Measurements from ENCODE around the gene TSPAN3.
A peak's percentile ranks its signal among the peaks of the same experiment; 100 is the strongest.

The TSPAN3 gene

DNA sequence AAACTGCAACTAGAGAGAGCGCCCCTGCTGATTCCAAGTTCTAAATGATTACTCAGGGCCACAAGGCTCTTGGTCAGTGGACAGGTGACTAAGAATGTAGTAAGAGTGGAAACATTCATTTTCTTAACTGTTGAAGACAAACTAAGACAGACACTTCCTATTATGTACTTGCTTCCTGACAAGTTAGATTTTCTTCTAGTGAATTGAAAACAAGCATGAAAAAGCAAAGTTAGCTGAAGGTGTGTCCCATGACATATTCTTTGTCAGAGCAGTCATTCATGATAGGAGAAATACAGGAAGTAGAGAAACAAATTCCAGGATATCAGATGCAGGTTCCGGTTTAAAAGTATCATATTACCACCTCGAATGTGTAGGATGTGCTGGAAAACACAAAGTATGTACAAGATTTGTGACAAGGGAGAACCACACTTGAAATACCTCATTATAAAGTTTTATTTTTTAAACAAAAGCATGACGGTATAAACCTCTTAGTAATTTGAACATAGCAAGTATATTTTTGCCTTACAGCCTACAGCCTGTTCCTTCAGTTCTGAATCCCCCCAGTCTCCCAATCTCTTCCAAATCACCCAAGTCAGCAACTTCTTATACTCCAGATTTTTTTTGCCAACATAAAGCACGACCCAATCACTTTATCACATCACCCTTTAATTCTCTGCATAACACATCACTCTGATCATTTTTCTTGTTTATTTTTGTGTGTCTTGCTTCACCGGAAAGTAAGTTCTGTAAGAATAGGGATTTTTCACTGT is 6.2 kb downstream of the TSPAN3 start:
- H3K27me3 ChIP-seq (ENCODE audit: control insufficient read depth, insufficient read depth, low read length), result no peaks in the 10 kb centered on the region
- H3K9ac ChIP-seq (ENCODE audit: low read depth, low read length), result no peak overlapping the region
- H3K36me3 ChIP-seq (ENCODE audit: insufficient read depth, low read length), result no peaks in the 10 kb centered on the region
- no peak overlapping the region for H3K4me3 ChIP-seq (ENCODE audit: low read length)
- peak overlapping the region; percentile 14 for H3K4me2 ChIP-seq (ENCODE audit: low read length)
- no peaks in the 10 kb centered on the region for H3K9me3 ChIP-seq (replicated peaks; ENCODE audit: low read length)
- H3K4me1 ChIP-seq (ENCODE audit: control insufficient read depth, insufficient read depth, low read length), result peaks cover 63% of the 10 kb centered on the region

GRCh38 chr15:77064063-77064462 is 6.8 kb downstream of the TSPAN3 start:
- H3K27me3 ChIP-seq (ENCODE audit: control insufficient read depth, insufficient read depth, low read length), result no peaks in the 10 kb centered on the region
- no peak overlapping the region for H3K4me3 ChIP-seq (ENCODE audit: low read length)
- no peak overlapping the region for H3K4me2 ChIP-seq (ENCODE audit: low read length)
- peaks cover 60% of the 10 kb centered on the region for H3K4me1 ChIP-seq (ENCODE audit: control insufficient read depth, insufficient read depth, low read length)
- H3K9me3 ChIP-seq (replicated peaks; ENCODE audit: low read length), result no peaks in the 10 kb centered on the region
- H3K36me3 ChIP-seq (ENCODE audit: insufficient read depth, low read length), result no peaks in the 10 kb centered on the region
- H3K9ac ChIP-seq (ENCODE audit: low read depth, low read length), result no peak overlapping the region

DNA sequence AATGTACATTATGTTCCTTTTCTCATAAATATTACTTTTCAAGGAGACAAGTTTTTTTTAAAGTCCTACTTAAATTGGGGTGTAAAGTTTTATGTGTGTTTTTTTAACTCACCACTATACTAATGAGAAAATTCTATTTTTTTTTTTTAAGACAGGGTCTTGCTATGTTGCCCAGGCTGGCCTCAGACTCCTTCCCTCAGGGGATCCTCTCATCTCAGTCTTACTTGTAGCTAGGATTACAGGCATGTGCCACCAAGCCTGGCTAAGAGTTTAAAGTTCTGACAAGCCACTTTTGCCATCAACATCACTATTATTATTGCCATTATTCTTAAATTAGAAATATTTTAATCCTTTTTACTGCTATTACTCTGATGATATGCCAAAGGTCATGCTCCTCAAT is 7.7 kb downstream of the TSPAN3 start:
- Histone ChIP-seq H3K4me1 (ENCODE audit: control insufficient read depth, insufficient read depth, low read length) (peaks cover 61% of the 10 kb centered on the region), H3K27me3 (ENCODE audit: control insufficient read depth, insufficient read depth, low read length) (no peaks in the 10 kb centered on the region), H3K4me2 (ENCODE audit: low read length) (no peak overlapping the region), H3K9ac (ENCODE audit: low read depth, low read length) (no peak overlapping the region), H3K9me3 (replicated peaks; ENCODE audit: low read length) (no peaks in the 10 kb centered on the region), H3K4me3 (ENCODE audit: low read length) (no peak overlapping the region), H3K36me3 (ENCODE audit: insufficient read depth, low read length) (no peaks in the 10 kb centered on the region)

DNA sequence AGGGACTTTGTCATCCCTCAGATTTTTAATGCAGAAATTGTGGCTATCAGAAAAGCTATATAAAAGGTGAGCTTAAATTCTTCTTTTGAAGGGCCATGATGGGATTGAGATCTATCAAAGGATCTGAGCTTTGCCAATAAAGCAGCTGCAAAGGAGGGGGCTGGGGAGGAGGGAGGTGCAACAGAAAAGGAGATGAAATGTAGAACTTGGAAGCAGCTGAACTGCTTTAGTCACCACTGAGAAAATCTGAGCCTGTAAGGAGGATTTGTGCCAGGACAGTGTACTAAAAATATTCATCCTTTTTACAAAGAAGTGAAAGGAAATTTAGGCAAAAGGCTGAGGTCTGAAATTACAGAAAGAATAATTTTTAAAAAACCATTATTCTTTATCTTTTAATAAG is 10.4 kb downstream of the TSPAN3 start:
- peak overlapping the region; percentile 75 for H3K4me2 ChIP-seq (ENCODE audit: low read length)
- peak overlapping the region; percentile 33 for H3K4me3 ChIP-seq (ENCODE audit: low read length)
- no peaks in the 10 kb centered on the region for H3K9me3 ChIP-seq (replicated peaks; ENCODE audit: low read length)
- peaks cover 4% of the 10 kb centered on the region for H3K36me3 ChIP-seq (ENCODE audit: insufficient read depth, low read length)
- peak overlapping the region; percentile 51 for H3K9ac ChIP-seq (ENCODE audit: low read depth, low read length)
- H3K27me3 ChIP-seq (ENCODE audit: control insufficient read depth, insufficient read depth, low read length), result no peaks in the 10 kb centered on the region
- H3K4me1 ChIP-seq (ENCODE audit: control insufficient read depth, insufficient read depth, low read length), result peaks cover 48% of the 10 kb centered on the region

DNA sequence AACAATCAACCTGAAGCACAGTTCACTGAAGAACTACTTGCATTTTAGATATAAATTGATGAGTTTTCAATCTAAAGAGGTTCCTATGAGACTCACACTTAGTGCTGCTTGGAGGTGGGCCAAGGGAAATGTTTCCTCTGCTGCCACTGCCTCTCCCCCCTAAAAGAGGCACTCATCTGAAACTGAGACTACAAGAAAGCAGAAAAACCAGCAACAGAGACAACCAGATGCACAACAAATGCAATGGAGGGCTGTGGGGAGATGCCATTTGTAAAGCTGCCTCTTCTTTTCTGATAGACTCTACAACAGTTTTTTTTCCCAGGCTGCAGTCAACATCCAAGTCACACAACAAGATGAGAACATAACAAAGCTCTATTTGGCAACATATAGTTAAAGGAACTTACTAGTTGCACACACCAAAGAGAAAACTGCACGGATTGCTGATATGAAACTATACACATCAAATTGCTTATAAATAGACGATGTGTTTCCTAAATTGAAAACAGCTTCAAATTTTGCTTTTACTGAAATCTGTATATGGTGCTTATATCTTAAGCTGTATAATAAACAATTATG is 11.0 kb downstream of the TSPAN3 start:
- Histone ChIP-seq H3K4me3 (ENCODE audit: low read length) (no peak overlapping the region), H3K36me3 (ENCODE audit: insufficient read depth, low read length) (peaks cover 4% of the 10 kb centered on the region), H3K9me3 (replicated peaks; ENCODE audit: low read length) (no peaks in the 10 kb centered on the region), H3K4me1 (ENCODE audit: control insufficient read depth, insufficient read depth, low read length) (peaks cover 44% of the 10 kb centered on the region), H3K9ac (ENCODE audit: low read depth, low read length) (no peak overlapping the region), H3K4me2 (ENCODE audit: low read length) (peak overlapping the region; percentile 75), H3K27me3 (ENCODE audit: control insufficient read depth, insufficient read depth, low read length) (no peaks in the 10 kb centered on the region)

- Histone ChIP-seq H3K9me3 (replicated peaks; ENCODE audit: low read length) (no peaks in the 10 kb centered on the region), H3K4me3 (ENCODE audit: low read length) (no peak overlapping the region)
These were observed 12.4 kb downstream of the TSPAN3 start for GRCh38 chr15:77058468-77058867.

DNA sequence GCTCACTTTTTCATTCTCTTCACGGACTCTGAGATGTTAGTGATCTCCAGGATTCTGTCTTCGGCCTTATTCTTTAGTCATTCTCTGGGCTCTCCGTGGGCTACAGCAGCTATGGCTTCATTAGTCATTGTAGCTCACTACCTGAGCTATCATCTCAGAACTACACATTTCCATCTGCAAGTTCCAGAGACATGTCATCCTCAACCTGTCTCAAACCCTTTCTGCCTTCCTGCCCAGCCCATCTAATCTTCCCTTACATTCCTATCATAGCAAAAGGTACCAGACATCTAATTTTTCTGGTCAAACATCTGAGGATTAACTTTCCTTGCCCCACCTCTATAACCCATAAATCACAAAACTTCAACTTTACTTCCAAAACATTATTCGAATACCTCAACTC is 13.2 kb downstream of the TSPAN3 start:
- no peak overlapping the region for H3K4me2 ChIP-seq (ENCODE audit: low read length)
- no peaks in the 10 kb centered on the region for H3K9me3 ChIP-seq (replicated peaks; ENCODE audit: low read length)
- no peaks in the 10 kb centered on the region for H3K27me3 ChIP-seq (ENCODE audit: control insufficient read depth, insufficient read depth, low read length)
- peaks cover 33% of the 10 kb centered on the region for H3K4me1 ChIP-seq (ENCODE audit: control insufficient read depth, insufficient read depth, low read length)
- no peak overlapping the region for H3K4me3 ChIP-seq (ENCODE audit: low read length)
- H3K9ac ChIP-seq (ENCODE audit: low read depth, low read length), result no peak overlapping the region
- peaks cover 20% of the 10 kb centered on the region for H3K36me3 ChIP-seq (ENCODE audit: insufficient read depth, low read length)

More at GRCh38 chr15:77058468-77058867, 12.4 kb downstream of the TSPAN3 start:
- no peak overlapping the region for H3K4me2 ChIP-seq (ENCODE audit: low read length)
- no peaks in the 10 kb centered on the region for H3K27me3 ChIP-seq (ENCODE audit: control insufficient read depth, insufficient read depth, low read length)
- peaks cover 17% of the 10 kb centered on the region for H3K36me3 ChIP-seq (ENCODE audit: insufficient read depth, low read length)
- H3K4me1 ChIP-seq (ENCODE audit: control insufficient read depth, insufficient read depth, low read length), result peaks cover 36% of the 10 kb centered on the region
- H3K9ac ChIP-seq (ENCODE audit: low read depth, low read length), result no peak overlapping the region

DNA sequence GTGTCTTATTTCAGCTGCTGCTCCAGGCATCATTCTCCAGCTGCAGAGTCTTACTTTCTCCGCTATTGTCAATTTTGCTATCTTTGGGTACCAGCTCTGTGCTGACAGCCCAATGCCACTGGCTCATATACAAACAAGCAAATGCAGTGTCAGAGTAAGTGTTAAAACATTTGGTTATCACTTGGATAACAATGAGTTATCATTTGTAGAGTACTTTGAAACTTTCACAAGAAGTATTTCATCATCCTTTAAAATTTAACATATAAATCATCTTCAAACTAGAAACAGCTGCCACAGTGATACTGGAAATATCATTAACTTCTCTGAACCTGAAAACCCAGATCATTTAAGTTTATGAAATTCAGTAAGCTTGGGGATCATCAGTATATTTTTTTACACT is 13.8 kb downstream of the TSPAN3 start:
- Histone ChIP-seq H3K27me3 (ENCODE audit: control insufficient read depth, insufficient read depth, low read length) (no peaks in the 10 kb centered on the region), H3K4me3 (ENCODE audit: low read length) (no peak overlapping the region), H3K4me2 (ENCODE audit: low read length) (no peak overlapping the region), H3K36me3 (ENCODE audit: insufficient read depth, low read length) (peaks cover 26% of the 10 kb centered on the region), H3K9ac (ENCODE audit: low read depth, low read length) (no peak overlapping the region), H3K9me3 (replicated peaks; ENCODE audit: low read length) (no peaks in the 10 kb centered on the region), H3K4me1 (ENCODE audit: control insufficient read depth, insufficient read depth, low read length) (peaks cover 28% of the 10 kb centered on the region)

DNA sequence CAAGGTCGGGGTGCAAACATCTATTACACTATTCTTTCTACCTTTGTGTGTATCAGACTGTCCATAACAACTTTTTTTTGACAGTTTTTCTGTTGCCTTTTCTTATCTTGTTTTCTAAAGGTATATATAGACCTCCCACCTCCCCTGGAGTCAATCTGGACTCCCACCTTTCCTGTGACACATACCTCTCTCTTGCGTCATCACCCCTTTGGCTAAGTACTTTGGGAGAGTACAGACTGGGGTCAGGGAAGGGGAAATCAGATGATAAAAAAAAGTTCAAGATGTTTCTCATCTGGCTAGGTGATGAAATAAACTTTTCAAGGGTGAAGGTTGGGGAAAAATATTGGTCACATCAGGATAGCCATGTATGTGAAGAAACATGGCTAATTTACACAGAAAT is 17.2 kb downstream of the TSPAN3 start:
- Histone ChIP-seq H3K4me3 (ENCODE audit: low read length) (no peak overlapping the region), H3K36me3 (ENCODE audit: insufficient read depth, low read length) (peaks cover 30% of the 10 kb centered on the region), H3K9ac (ENCODE audit: low read depth, low read length) (no peak overlapping the region), H3K4me2 (ENCODE audit: low read length) (no peak overlapping the region), H3K9me3 (replicated peaks; ENCODE audit: low read length) (no peaks in the 10 kb centered on the region), H3K4me1 (ENCODE audit: control insufficient read depth, insufficient read depth, low read length) (peaks cover 3% of the 10 kb centered on the region), H3K27me3 (ENCODE audit: control insufficient read depth, insufficient read depth, low read length) (no peaks in the 10 kb centered on the region)

DNA sequence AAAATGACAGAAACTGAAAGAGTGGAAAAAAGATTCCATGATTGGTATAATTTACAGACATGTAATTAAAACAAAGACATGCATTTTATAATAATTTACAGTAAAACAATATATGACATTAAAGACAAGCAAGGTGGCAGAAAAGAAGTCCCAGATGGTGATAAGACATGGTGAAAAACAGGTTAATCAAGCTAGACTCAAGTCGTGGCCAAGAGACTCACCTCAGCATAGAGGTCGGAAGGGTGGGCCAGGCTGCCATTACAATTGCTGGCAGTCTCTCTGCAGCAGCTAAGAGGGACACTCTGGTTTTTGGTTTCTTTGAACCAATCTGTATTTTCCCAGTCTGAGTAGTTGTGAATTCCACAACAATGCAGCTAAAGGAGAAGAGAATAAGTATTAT is 18.4 kb downstream of the TSPAN3 start:
- Histone ChIP-seq H3K36me3 (ENCODE audit: insufficient read depth, low read length) (peaks cover 30% of the 10 kb centered on the region), H3K9me3 (replicated peaks; ENCODE audit: low read length) (no peaks in the 10 kb centered on the region), H3K9ac (ENCODE audit: low read depth, low read length) (no peak overlapping the region), H3K4me2 (ENCODE audit: low read length) (no peak overlapping the region), H3K4me1 (ENCODE audit: control insufficient read depth, insufficient read depth, low read length) (peaks cover 3% of the 10 kb centered on the region), H3K27me3 (ENCODE audit: control insufficient read depth, insufficient read depth, low read length) (no peaks in the 10 kb centered on the region), H3K4me3 (ENCODE audit: low read length) (no peak overlapping the region)

DNA sequence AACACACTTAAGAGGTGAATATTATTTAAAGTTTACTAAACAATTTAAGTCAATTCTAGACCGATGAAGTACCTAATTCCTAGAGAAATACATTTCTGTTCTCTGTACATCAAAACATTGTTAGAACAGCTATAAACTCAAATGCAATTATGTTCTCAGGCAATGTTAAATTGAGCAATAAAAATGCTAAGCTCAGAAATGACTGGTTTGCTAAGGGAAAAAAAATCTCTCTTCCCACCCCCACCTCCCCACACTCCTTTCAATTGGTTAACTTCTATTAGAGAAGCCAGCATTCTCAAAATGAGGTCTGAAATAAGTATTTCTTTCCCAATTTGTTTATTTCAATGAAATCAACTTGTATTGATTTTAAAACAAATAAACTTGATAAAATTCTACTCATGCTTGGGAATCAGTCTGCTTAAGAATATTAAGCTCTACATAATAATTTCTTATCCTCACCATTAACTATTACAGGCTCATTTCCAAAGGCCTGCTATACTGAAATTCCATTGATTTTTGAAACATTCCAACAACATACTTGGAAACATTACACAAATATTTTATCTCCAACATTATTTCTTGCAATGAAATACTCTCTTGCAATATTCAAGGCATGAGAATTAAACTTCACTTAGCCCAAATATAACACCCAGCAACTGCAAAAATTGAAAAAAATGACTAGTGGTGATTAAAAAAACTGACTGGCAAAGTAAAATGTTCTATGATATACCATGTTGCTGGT is 22.6 kb downstream of the TSPAN3 start:
- Histone ChIP-seq H3K9me3 (replicated peaks; ENCODE audit: low read length) (no peaks in the 10 kb centered on the region), H3K4me3 (ENCODE audit: low read length) (no peak overlapping the region), H3K4me1 (ENCODE audit: control insufficient read depth, insufficient read depth, low read length) (peaks cover 3% of the 10 kb centered on the region), H3K27me3 (ENCODE audit: control insufficient read depth, insufficient read depth, low read length) (no peaks in the 10 kb centered on the region), H3K9ac (ENCODE audit: low read depth, low read length) (no peak overlapping the region), H3K4me2 (ENCODE audit: low read length) (no peak overlapping the region), H3K36me3 (ENCODE audit: insufficient read depth, low read length) (peaks cover 41% of the 10 kb centered on the region)
